Tibial artery (tissue), 4 donors: ENCODE data around the gene ALDOC.

Source experiments
- DNase-seq, 2 donors: peaks; one replicate each; pipeline ENCODE4 v3.0.0-alpha.2; 2019
- H3K27ac ChIP-seq, 2 donors: fragments of 200-600 bp; sonication (generic) in 1 of 2; 1 replicate in 1 of 2; 2 replicates in 1 of 2; pipeline ENCODE4 v1.5.1; 2018 to 2019; ENCODE audit warnings: mild to moderate bottlenecking in 1 of 2
- H3K27me3 ChIP-seq, 2 donors: fragments of 200-600 bp; sonication (generic) in 1 of 2; one replicate each; pipeline versions ENCODE4 v1.5.1 to v1.6.0; 2016 to 2019
- H3K36me3 ChIP-seq, 3 donors: fragments of 200-600 bp; sonication (generic) in 2 of 3; one replicate each; pipeline ENCODE4 v1.5.1; 2016 to 2019; ENCODE audit warnings: mild to moderate bottlenecking in 2 of 3
- H3K4me1 ChIP-seq, 4 donors: fragments of 200-600 bp; sonication (generic) in 2 of 4; 1 replicate in 3 of 4; 2 replicates in 1 of 4; pipeline ENCODE4 v1.5.1; 2016 to 2019
- H3K4me3 ChIP-seq, 2 donors: fragments of 200-600 bp; sonication (generic) in 1 of 2; 1 replicate in 1 of 2; 2 replicates in 1 of 2; pipeline ENCODE4 v1.5.1; 2018 to 2019; ENCODE audit warnings: mild to moderate bottlenecking in 2 of 2
- H3K9me3 ChIP-seq, 3 donors: fragments of 200-600 bp; sonication (generic) in 1 of 3; one replicate each; pipeline ENCODE4 v1.5.1; 2016 to 2019
- CTCF ChIP-seq, 2 experiments: fragments of 200-600 bp in 1 of 2; fragments of 450-650 bp in 1 of 2; IDR thresholded peaks; one replicate each; pipeline ENCODE4 v1.5.1; 2017 to 2019; ENCODE audit warnings: antibody characterized with exemption in 2 of 2, mild to moderate bottlenecking in 1 of 2, moderate library complexity in 1 of 2
- intact Hi-C: fragments of 100-400 bp; cut with DNase I; formaldehyde crosslinking; loops from one replicate; pipeline ENCODE4 v1.15.0; 2023; ENCODE audit warnings: low total_unique reads

ALDOC gene

GRCh38 chr17:28536532-28537218 is 40.0 kb downstream of the ALDOC start:
- H3K9me3 ChIP-seq, result no peaks in the 10 kb centered on the region
- TF ChIP-seq CTCF (IDR thresholded peaks at IDR 0.05), result no peak
- H3K27ac ChIP-seq, result no peak overlapping the region
- H3K36me3 ChIP-seq, result no peaks in the 10 kb centered on the region
- intact Hi-C loops, result no loop called here
- no peak overlapping the region for H3K4me3 ChIP-seq
- peaks cover 0 to 16% of the 10 kb centered on the region in 2 donors for H3K27me3 ChIP-seq
- no peak for DNase-seq
- peaks cover 0 to 6% (median 0%) of the 10 kb centered on the region in 4 donors for H3K4me1 ChIP-seq

- no peak for DNase-seq
- Histone ChIP-seq H3K9me3 (no peaks in the 10 kb centered on the region), H3K4me1 (peaks cover 0 to 6% (median 0%) of the 10 kb centered on the region in 4 donors), H3K27ac (no peak overlapping the region), H3K36me3 (no peaks in the 10 kb centered on the region), H3K4me3 (no peak overlapping the region), H3K27me3 (peaks cover 0 to 27% of the 10 kb centered on the region in 2 donors)
- intact Hi-C loops, result no loop called here
- TF ChIP-seq CTCF (IDR thresholded peaks at IDR 0.05), result no peak
Observed at GRCh38 chr17:28534740-28535375, 41.8 kb downstream of the ALDOC start.

GRCh38 chr17:28533091-28533807 is 43.4 kb downstream of the ALDOC start:
- no peak for TF ChIP-seq CTCF (IDR thresholded peaks at IDR 0.05)
- Histone ChIP-seq H3K9me3 (no peaks in the 10 kb centered on the region), H3K27ac (no peak overlapping the region), H3K36me3 (no peaks in the 10 kb centered on the region), H3K27me3 (peaks cover 0 to 27% of the 10 kb centered on the region in 2 donors), H3K4me1 (peaks cover 0 to 8% (median 0%) of the 10 kb centered on the region in 4 donors), H3K4me3 (no peak overlapping the region)
- DNase-seq, result no peak
- intact Hi-C loops, result no loop called here

- H3K36me3 ChIP-seq, result no peaks in the 10 kb centered on the region
- H3K9me3 ChIP-seq, result no peaks in the 10 kb centered on the region
- H3K27me3 ChIP-seq, result peaks cover 0 to 25% of the 10 kb centered on the region in 2 donors
- no peak for DNase-seq
- H3K4me3 ChIP-seq, result no peak overlapping the region
- intact Hi-C loops, result no loop called here
- no peak for TF ChIP-seq CTCF (IDR thresholded peaks at IDR 0.05)
- peaks cover 0 to 17% (median 0%) of the 10 kb centered on the region in 4 donors for H3K4me1 ChIP-seq
- H3K27ac ChIP-seq, result no peak overlapping the region
Observed at GRCh38 chr17:28532050-28532960, 44.4 kb downstream of the ALDOC start.

- Histone ChIP-seq H3K27me3 (peaks cover 0 to 24% of the 10 kb centered on the region in 2 donors), H3K4me3 (no peak overlapping the region), H3K27ac (no peak overlapping the region), H3K4me1 (peaks cover 0 to 22% (median 0%) of the 10 kb centered on the region in 4 donors), H3K9me3 (no peaks in the 10 kb centered on the region), H3K36me3 (no peaks in the 10 kb centered on the region)
- intact Hi-C loops, result no loop called here
- DNase-seq, result no peak
- TF ChIP-seq CTCF (IDR thresholded peaks at IDR 0.05), result no peak
Observed at GRCh38 chr17:28530926-28531325, 45.8 kb downstream of the ALDOC start.
